Bone marrow (tissue), 2 donors: ENCODE data around the gene RECQL.
"Not testable (repeated sequence)": the region's sequence is repeated elsewhere in the genome, so short reads cannot be mapped to it uniquely, and the experiment has no call there.

Experiments used
- DNase-seq, 2 donors: peaks; one replicate each; lab custom pipeline; 2025; lab: John Stamatoyannopoulos, UW

The RECQL gene

GRCh38 chr12:21502872-21503271, 1.4 kb upstream of the RECQL start:
- no peak for DNase-seq

DNA sequence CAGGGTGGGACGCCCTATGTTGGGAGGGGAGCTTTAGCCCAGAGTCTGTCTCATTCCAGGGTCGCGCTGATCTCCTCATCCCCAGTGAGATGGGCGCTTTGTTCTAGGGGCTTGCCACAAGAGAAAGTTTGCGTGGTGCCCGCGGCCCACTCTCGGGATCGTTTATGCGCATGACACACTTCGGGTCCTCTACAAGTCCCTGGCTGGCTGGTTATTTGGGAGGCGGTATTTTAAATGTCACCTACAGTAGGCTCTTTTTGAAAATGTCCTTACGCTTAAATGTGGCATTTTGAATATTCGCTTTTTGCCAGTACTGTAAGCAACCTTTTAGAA, 695 bp upstream of the RECQL start:
- peak in 1 of 2 donors; percentile 35 for DNase-seq

- no peak for DNase-seq
Observed at GRCh38 chr12:21500786-21501257, 613 bp downstream of the RECQL start.

DNA sequence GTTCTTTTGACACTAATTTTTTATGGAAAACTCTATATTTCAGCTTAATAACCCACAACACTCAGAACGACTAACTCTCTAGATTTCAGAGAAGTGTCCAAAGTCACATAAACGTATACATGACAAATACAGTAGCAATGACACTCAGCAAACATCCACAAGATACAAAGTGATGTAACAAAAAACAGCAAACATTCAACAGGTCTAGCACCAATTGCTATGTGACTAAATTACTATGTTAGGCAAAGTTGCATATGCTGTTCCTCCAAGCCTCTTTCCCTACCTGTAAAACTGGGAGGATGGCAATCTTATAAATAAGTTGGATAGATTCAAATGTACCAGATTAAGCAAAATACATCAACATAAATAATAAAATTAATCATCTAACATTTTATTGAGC, 1.7 kb downstream of the RECQL start:
- no peak for DNase-seq

DNA sequence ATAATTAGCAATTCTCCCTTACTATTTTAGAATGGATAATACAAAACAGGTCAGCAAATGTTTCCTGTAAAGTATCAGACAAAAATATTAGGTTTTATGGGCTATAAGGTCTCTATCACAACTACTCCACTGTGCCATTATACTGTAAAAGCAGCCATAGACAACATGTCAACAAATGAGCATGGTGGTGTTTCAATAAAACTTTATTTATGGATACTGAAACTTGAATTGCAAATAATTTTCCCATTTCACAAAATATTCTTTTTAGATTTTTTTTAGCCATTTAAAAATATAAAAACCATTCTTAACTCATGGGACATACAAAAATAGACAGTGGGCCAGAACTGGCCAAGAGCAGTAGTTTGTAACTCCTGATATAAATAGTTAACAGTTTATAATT, 15.4 kb downstream of the RECQL start:
- DNase-seq, result no peak

GRCh38 chr12:21483531-21483930, 17.9 kb downstream of the RECQL start:
- no peak for DNase-seq

GRCh38 chr12:21478756-21479455, 22.5 kb downstream of the RECQL start:
- DNase-seq, result no peak

DNA sequence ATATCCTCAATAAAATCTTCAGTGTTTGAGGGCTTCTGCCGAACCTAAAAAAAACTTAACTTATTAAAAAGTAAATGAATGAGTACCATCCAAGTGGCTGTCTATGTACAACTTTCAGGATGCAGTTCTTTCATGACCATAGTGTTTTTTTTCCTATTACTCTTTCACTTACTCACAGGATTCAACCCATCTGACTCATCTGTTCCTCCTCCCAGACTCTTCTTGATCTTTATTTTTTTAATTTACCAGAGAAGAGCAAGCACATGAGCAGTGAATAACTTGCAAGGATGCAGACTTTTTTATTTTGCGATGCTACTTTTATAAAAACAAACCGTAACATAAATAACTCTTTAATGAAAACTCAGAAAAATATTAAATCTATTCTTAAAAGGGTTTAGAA, 24.5 kb downstream of the RECQL start:
- no peak for DNase-seq

- no peak for DNase-seq
Observed at GRCh38 chr12:21475552-21475951, 25.9 kb downstream of the RECQL start.

DNA sequence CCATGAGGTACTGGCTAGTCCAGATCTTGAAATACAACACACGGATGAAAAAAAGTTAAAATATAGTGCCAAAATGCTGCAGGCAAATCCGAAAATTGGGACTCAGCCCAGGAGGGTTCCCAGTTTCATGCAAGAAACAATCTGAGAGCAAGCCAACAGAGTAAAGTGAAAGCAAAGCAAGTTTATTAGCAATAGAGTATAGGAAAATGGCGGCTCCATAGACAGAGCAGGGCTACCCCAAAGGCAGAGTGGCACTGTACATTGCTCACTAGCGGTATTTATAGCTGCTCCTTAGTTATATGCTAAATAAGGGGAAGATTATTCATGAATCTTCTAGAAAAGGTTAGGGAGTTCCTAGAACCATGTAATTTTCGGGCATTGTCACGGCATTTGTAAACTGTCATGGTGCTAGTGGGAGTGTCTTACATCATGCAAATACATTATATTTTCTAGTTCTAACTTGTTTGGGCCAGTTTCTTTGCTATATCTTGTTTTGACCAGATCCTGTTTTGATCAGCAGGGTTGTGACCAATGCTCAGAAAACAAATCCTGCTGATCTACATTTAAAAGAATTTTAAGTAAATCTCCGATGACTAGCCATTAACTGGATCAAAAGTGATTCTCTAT, 29.1 kb downstream of the RECQL start:
- DNase-seq, result no peak

GRCh38 chr12:21471294-21471693, 30.1 kb downstream of the RECQL start:
- no peak for DNase-seq

- not testable (repeated sequence) for DNase-seq
Observed at GRCh38 chr12:21467334-21467733, 34.1 kb downstream of the RECQL start.

DNA sequence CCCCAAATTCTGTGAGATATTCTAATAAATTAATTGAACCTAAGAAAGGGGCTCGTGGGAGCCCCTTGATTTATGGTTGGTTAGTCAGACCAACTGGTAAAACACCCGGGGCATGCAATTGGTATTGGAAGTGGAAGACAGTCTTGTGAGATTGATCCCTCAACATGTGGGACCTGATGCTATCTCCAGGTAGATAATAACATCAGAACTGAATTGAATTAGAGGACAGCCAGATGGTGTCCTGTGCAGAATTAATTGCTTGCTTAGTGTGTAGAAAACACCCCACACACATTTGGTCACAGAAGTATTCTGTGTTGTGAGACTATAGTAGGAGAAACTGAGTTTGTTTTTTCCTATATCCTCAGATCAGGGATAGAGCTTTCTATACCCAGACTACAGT, 42.0 kb downstream of the RECQL start:
- DNase-seq, result no peak

DNA sequence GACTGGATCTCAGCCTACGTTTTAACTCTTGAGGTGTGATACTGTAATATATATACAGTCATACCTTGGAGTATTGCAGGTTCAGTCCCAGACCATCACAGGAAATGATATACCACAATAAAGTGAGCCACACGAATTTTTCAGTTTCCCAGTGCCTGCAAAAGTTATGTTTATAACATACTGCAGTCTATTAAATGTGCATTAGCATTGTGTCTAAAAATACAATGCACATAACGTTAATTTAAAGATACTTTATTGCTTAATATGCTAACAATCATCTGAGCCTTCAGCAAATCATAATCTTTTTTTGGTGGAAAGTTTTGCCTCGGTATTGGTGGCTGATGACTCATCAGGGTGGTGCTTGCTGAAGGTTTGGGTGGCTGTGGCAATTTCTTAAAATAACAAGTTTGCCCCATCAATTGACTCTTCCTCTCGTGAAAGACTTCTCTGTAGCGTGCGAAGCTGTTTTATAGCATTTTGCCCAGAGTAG, 45.1 kb downstream of the RECQL start:
- no peak for DNase-seq

GRCh38 chr12:21453312-21453852, 48.1 kb downstream of the RECQL start:
- DNase-seq, result no peak

DNA sequence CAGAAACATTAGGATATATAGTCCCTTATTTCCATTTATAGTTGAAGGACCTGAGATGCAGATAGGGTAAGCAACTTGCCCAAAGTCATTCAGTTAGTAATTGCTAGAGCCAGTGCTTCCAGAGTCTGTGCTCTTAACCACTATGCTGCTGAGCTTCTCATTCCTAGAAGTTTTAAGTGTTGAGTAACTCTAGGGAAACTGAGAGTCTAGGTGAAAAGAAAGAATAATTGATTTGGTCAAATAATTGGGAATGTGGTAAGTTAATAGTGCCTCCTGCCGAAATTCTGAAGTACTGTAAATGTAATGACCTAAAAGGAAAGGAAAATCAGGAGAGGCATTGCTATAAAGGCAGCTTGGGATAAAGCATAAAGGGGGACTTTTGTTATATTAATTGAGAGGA, 49.9 kb downstream of the RECQL start:
- DNase-seq, result no peak

- DNase-seq, result no peak
Observed at GRCh38 chr12:21444193-21445146, 57.0 kb downstream of the RECQL start.

GRCh38 chr12:21439347-21439746, 62.1 kb downstream of the RECQL start:
- DNase-seq, result no peak

- DNase-seq, result no peak
Observed at GRCh38 chr12:21438643-21439042, 62.8 kb downstream of the RECQL start.

DNA sequence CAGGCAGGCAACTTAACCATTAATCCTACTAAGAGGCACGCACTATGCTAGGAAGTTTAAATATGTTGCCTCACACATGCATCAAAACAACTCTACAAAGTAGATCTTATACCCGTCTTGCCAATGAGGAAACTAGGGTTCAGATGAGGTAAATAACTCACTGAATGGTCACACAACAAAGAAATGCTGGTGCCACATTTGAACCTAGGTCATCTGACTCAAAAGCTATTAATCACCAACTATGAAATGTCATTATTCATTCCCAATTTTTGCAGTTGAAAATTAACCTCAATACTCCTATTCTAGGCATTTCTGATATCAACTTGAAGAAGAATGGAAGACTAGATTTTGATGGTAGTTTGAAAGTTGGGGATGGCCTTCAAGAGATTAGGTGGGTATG, 66.7 kb downstream of the RECQL start:
- no peak for DNase-seq

DNA sequence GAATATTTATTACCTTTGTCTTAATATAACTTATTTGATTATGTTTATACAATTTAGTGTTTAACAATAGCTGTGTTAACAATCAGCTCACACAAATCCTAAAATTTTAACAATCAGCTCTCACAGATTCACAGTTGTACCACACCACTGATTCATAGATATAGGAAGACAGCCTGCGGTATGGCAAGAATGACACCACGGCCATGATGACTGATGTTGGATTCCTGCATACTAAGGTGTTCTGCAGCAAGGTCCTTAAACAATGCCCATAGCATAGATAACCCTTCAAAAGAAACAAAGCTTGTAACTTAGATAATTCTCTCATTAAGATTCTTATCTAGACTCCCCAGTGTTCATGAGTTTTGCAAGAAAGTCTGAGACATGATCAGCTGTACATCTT, 67.9 kb downstream of the RECQL start:
- no peak for DNase-seq

DNA sequence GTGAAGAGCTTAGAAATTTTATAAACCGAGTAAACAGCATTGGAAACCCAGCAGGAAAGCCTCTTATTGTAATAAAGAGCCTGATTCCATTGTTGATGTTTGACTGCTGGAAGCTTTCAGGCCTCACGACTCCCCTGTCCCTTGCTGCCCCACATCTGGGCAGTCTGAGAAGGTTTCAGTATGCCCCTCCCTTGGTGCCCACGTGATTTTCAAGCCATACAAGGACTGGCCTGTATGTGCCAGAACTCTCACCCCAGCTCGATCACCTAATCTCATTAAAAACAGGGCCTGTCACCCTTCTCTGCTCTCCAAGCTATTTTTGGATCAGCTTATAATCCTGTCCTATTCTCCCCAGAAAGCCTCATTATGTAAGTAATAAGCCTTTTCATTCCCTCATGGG, 71.4 kb downstream of the RECQL start:
- DNase-seq, result no peak
